Osteocyte (in vitro differentiated cells): Measurements from ENCODE around the gene ST7L. TPM values are rescaled to one million over a fixed set of nuclear protein-coding genes. Genes with fewer than 3 reads are reported as not detected.
"Not testable (repeated sequence)": the region's sequence is repeated elsewhere in the genome, so short reads cannot be mapped to it uniquely, and the experiment has no call there.

ENCODE experiments used
- DNase-seq: peaks from one replicate; pipeline ENCODE4 v3.0.0; 2021; ENCODE audit warnings: mixed read lengths; ENCODE audit not compliant: unreplicated experiment; ENCODE audit errors: extremely low spot score
- H3K27ac Mint-ChIP-seq: one replicate; pipeline ENCODE4 v1.8.0; 2021; ENCODE audit warnings: mild to moderate bottlenecking, mixed read lengths; ENCODE audit not compliant: unreplicated experiment
- H3K27me3 Mint-ChIP-seq: one replicate; pipeline ENCODE4 v1.8.0; 2021; ENCODE audit warnings: mixed read lengths; ENCODE audit not compliant: unreplicated experiment
- H3K36me3 Mint-ChIP-seq: one replicate; pipeline ENCODE4 v1.8.0; 2021; ENCODE audit warnings: mixed read lengths; ENCODE audit not compliant: unreplicated experiment
- H3K4me1 Mint-ChIP-seq: one replicate; pipeline ENCODE4 v1.8.0; 2021; ENCODE audit warnings: mixed read lengths; ENCODE audit not compliant: unreplicated experiment
- H3K4me3 Mint-ChIP-seq: one replicate; pipeline ENCODE4 v1.8.0; 2021; ENCODE audit warnings: mild to moderate bottlenecking, moderate library complexity, mixed read lengths; ENCODE audit not compliant: unreplicated experiment
- H3K9me3 Mint-ChIP-seq: one replicate; pipeline ENCODE4 v1.8.0; 2021; ENCODE audit warnings: mixed read lengths; ENCODE audit not compliant: unreplicated experiment
- total RNA-seq: library from RNA; stranded (reverse); gene quantifications from 2 replicates; pipeline ENCODE4 v1.2.1, GENCODE V29; 2021
- TF ChIP-seq, protein P1 (sequence below): fragments of 200-600 bp; sonication (generic); IDR thresholded peaks from 2 replicates; pipeline ENCODE4 v1.5.0; 2021; ENCODE audit warnings: antibody characterized with exemption, mild to moderate bottlenecking, moderate library complexity

Gene ST7L
- total RNA-seq, 1 donor from 2014 or later, result 22.4 TPM

DNA sequence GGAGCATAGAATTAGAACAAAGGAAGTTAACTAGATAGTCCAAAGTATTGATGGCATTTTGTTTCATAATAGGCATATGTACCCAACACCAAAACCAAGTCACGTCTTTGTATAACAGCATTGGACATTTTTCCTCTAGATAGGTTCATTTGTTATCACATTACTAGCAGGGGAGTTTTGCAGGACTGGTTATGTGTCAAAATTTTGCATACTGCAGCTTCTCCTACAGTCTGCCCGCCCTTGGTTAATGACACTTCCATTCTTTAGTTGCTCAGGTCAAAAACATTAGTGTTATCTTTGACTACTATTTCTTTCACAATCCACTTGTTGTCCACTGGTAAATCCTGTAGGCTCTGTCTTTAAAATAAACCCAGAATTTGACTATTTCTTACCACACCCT lies 9.6 kb upstream of the ST7L start:
- no peak for DNase-seq
- Mint-ChIP-seq H3K4me3 (no peak overlapping the region), H3K36me3 (peaks cover 15% of the 10 kb centered on the region), H3K9me3 (no peaks in the 10 kb centered on the region), H3K27me3 (no peaks in the 10 kb centered on the region), H3K4me1 (peaks cover 54% of the 10 kb centered on the region), H3K27ac (no peak overlapping the region)
- TF ChIP-seq, protein P1, sequence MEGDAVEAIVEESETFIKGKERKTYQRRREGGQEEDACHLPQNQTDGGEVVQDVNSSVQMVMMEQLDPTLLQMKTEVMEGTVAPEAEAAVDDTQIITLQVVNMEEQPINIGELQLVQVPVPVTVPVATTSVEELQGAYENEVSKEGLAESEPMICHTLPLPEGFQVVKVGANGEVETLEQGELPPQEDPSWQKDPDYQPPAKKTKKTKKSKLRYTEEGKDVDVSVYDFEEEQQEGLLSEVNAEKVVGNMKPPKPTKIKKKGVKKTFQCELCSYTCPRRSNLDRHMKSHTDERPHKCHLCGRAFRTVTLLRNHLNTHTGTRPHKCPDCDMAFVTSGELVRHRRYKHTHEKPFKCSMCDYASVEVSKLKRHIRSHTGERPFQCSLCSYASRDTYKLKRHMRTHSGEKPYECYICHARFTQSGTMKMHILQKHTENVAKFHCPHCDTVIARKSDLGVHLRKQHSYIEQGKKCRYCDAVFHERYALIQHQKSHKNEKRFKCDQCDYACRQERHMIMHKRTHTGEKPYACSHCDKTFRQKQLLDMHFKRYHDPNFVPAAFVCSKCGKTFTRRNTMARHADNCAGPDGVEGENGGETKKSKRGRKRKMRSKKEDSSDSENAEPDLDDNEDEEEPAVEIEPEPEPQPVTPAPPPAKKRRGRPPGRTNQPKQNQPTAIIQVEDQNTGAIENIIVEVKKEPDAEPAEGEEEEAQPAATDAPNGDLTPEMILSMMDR, result no peak

DNA sequence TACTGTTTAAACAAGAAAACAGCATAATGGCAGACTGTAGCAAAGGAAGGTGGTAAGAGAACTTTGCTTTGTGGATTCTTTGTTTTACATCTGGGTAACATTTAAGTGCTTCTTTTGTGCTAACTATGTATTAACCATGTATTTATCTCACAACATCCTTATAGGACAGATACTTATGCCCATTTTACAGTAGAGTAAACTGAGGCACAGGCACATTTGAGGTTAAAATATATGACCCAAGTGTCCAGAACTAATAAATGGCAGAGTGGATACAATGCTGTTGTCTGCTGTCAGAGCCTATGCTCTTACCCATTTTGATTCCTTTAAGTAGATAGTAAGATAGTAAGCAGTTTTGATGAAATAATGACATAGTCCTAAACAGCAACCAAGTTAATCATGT lies 7.9 kb upstream of the ST7L start:
- TF ChIP-seq, protein P1, result no peak
- no peaks in the 10 kb centered on the region for H3K9me3 Mint-ChIP-seq
- peaks cover 55% of the 10 kb centered on the region for H3K4me1 Mint-ChIP-seq
- peaks cover 15% of the 10 kb centered on the region for H3K36me3 Mint-ChIP-seq
- H3K4me3 Mint-ChIP-seq, result no peak overlapping the region
- no peak for DNase-seq
- H3K27me3 Mint-ChIP-seq, result no peaks in the 10 kb centered on the region
- H3K27ac Mint-ChIP-seq, result no peak overlapping the region

DNA sequence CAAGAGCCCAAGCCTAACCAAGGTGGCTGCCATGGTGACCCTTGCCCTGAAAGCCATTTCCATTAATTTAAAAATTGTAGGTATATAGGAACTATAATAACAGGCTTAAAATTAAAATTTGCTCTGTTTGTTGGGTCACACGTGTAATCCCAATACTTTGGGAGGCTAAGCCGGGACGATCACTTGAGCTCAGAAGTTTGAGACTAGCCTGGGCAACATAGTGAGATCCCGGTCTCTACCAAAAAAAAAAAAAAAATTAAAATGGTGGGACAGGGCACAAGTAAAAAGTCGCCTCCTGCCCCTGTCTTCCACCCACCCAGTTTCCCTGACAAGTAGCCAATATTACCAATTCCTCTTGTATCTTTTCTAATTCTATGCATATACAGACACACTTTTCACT lies 7.3 kb upstream of the ST7L start:
- peaks cover 56% of the 10 kb centered on the region for H3K4me1 Mint-ChIP-seq
- no peak for DNase-seq
- H3K4me3 Mint-ChIP-seq, result no peak overlapping the region
- TF ChIP-seq, protein P1, result no peak
- H3K27me3 Mint-ChIP-seq, result no peaks in the 10 kb centered on the region
- no peaks in the 10 kb centered on the region for H3K9me3 Mint-ChIP-seq
- peaks cover 15% of the 10 kb centered on the region for H3K36me3 Mint-ChIP-seq
- H3K27ac Mint-ChIP-seq, result no peak overlapping the region

DNA sequence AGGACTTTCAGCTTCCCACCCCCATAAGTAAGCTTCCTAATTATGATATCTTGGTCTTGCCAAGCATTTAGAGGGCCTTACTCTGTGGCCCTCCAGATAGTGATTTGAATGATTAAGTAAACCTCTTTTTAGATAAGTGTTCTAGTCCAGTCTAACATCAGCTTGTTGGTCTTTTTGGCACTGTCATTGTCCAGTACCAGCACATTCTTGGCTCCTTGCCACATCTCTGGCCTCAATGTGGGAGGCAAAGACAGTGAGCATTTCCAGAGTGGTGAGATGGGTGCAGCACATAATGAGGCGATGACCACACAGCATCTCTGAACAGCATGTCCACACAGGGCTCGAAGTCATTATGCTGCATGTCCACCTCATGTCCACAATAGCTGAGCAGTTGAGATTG lies 6.8 kb upstream of the ST7L start:
- no peaks in the 10 kb centered on the region for H3K9me3 Mint-ChIP-seq
- peak overlapping the region; percentile 16 for H3K27ac Mint-ChIP-seq
- H3K4me1 Mint-ChIP-seq, result peaks cover 60% of the 10 kb centered on the region
- TF ChIP-seq, protein P1, result no peak
- no peak for DNase-seq
- H3K36me3 Mint-ChIP-seq, result peaks cover 15% of the 10 kb centered on the region
- H3K4me3 Mint-ChIP-seq, result no peak overlapping the region
- H3K27me3 Mint-ChIP-seq, result no peaks in the 10 kb centered on the region

DNA sequence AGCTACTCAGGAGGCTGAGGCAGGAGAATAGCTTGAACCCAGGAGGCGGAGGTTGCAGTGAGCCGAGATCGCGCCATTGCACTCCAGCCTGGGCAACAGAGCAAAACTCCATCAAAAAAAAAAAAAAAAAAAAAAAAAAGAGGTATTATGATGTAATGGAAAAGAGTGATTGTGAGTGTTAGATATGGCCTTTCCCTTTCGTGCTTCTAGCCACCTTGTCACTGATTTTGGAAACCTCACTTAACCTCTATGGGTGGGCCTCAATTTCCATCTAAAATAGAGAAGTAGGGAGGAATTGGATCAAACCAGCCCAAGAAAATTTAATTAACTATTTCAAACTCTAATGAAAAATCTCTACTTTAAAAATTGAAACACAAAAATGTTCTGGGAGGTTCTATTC lies 5.6 kb upstream of the ST7L start:
- DNase-seq, H3K4me3 Mint-ChIP-seq, H3K27me3 Mint-ChIP-seq, H3K9me3 Mint-ChIP-seq: not testable (repeated sequence)
- Mint-ChIP-seq H3K27ac (peak overlapping the region; percentile 47), H3K36me3 (peaks cover 15% of the 10 kb centered on the region), H3K4me1 (peaks cover 63% of the 10 kb centered on the region)

DNA sequence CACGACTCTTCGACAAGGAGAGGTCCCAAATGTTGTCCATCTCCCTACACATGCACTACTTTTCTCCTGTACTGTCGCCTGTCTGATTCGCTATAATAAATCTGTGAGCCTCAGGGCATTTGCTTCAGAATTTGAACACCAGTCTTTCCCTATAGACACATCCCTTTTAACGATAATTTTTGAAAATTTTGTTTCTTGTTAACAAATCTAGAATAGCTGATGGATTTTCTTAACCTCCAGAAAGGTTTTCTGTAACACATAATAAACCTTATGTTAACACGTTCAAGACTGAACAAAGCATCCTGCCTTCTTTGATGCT lies 1.4 kb upstream of the ST7L start:
- Mint-ChIP-seq H3K4me3 (peak overlapping the region; percentile 99), H3K36me3 (peaks cover 7% of the 10 kb centered on the region), H3K9me3 (no peaks in the 10 kb centered on the region), H3K4me1 (peaks cover 50% of the 10 kb centered on the region), H3K27me3 (no peaks in the 10 kb centered on the region), H3K27ac (peak overlapping the region; percentile 100)
- TF ChIP-seq, protein P1, result no peak
- no peak for DNase-seq
